Activated CD8-positive, alpha-beta memory T cell treated with anti-CD3 and anti-CD28 coated beads for 1 hour (primary cell): ENCODE results near the gene MPPED1.

Source experiments
- DNase-seq, 2 donors: peaks; one replicate each; pipeline ENCODE4 v3.0.0-alpha.2; 2020; ENCODE audit warnings: low read depth in 1 of 2; ENCODE audit errors: extremely low read depth in 1 of 2

MPPED1 gene

GRCh38 chr22:43446037-43446803 lies 34.4 kb downstream of the MPPED1 start:
- DNase-seq, result no peak

GRCh38 chr22:43446916-43447315 lies 35.1 kb downstream of the MPPED1 start:
- DNase-seq, result no peak

- no peak for DNase-seq
Measured at GRCh38 chr22:43447380-43447779, 35.6 kb downstream of the MPPED1 start.

GRCh38 chr22:43448048-43448447 lies 36.2 kb downstream of the MPPED1 start:
- no peak for DNase-seq

DNA sequence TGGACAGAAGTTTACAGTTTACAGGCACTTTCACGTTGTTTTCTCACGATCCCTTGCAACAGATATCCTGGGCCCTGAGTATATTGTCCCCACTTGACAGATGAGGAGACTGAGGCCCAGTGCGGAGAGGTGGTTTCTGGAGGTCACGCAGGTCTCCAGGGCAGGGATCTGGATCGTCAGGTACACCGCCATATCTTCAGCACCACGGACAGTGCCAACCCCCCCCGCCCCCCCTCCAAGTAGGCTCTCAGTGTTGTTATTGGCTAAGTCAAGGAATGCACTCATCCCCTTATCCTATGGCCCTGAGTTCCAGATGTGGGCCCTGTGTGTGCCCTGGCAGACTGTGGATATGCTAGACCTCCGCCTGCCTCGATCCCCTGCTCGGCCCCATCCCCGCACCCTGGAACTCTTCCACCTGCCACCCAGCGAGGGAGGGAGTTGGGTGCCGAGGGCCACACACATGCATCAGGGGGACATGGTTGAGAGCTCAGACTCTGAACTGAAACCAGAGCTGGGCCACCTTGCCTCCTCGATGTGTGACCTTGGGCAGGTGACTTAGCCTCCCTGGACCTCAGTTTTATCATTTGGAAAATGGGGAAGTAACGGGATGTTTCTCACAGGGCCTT lies 37.5 kb downstream of the MPPED1 start:
- DNase-seq, result no peak

DNA sequence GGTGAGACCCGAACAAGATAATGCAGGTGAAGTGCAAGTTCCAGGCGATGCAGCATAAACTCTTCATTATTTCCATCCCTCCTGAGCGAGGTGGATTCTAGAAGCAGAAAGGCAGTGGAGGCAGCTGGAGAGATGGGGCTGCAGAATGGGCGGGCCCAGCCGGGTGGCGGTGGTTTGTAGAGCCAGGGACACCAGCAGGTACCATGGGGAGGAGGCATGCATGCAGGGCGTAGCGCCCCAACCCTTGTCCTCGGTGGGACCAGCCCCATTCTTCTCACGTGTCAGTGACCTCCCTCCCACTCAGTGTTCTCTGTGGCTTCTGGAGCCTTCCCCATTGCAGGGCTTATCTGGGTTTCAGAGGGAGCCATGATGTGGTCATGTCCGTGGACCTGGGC lies 38.0 kb downstream of the MPPED1 start:
- no peak for DNase-seq

GRCh38 chr22:43451371-43452050 lies 39.7 kb downstream of the MPPED1 start:
- no peak for DNase-seq

DNA sequence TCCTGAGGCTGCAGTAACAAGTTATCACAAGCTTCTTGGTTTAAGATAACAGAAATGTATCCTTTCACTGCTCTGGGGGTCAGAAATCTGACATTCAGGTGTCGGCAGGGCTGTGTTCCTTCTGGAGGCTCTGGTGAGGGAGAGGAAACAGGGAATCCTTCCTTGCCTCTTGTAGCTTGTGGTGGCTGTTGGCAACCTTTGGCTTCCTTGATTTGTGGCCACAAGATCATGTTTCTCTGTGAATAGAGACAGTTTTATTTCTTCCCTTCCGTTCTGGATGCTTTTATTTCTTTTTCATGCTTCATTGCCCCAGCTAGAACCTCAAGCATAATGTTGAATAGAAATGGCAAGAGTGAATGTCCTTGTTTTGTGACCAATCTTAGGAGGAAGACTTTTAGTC lies 44.0 kb downstream of the MPPED1 start:
- no peak for DNase-seq

GRCh38 chr22:43457002-43457401 lies 45.2 kb downstream of the MPPED1 start:
- no peak for DNase-seq

DNA sequence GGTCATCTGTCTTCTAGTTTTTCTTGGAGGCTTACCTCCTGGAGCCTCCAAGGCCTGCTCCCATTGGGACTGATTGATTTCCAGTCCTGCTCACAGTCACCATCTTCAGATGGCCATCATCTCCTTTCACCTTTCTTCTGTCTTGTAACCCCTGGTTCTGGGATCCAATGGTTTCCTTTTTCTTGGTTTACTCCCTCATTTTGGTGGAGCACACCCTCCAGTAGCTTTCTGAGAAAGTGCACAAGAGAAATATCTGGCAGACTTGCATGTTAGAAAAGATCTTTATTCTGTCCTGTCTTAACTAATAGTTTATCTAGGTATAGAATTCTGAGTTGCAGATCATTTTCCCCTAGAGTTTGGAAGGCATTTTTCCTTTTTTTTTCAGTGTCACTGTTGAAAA lies 50.9 kb downstream of the MPPED1 start:
- DNase-seq, result no peak

- no peak for DNase-seq
Measured at GRCh38 chr22:43464809-43465208, 53.0 kb downstream of the MPPED1 start.

DNA sequence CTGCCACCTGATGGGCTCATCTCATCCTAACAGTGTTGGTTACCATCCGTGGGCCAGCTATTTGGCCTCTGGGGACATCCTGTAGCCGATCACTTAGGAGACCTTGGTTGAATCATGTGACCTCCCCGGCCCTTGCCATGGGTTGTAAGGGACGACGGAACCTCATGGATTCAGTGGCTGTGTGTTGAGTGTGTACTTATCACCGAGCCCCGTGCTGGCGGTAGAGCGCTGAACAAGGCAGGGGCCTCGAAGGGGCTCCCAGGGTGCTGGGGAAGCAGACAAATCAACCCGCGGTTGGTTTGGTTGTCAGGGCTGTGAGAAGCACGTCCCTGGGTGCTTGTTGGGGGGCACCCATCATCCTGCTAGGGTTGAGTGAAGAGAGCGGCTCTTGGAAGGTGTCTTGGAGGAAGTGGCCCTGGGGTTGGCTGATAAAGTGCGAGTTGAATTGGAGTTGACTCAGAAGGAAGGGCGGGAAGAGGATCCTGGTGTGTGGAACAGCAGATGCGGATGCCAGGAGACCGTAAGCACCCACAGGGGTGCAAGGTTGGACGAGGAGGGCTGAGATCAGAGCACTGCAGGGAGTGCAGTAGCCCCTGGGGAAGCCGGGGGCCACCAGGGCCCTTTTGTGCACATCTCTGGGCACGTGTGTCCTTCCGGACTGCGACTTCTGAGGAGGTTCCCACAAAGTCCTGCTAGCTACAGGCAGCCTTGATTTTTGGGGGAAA lies 53.6 kb downstream of the MPPED1 start:
- no peak for DNase-seq

DNA sequence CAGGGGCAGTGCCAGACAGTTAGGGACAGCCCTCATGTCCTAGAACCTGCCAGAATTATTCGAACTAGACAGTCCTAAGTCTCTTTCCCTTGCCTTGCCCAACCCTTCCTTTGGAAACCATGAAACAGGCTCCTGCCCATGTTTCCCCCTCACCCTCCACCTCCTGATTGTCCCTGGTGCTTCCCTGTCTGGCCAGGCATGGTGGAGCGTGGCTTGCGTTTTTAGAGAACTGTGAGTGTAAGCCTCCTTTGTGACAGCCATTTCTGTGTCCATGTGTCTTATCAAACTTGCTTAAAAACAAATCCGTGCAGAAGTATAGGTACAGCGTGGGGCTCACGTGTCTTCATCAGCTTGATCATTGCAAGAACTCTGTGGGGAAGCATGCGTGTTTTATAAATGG lies 54.9 kb downstream of the MPPED1 start:
- DNase-seq, result no peak

- no peak for DNase-seq
Measured at GRCh38 chr22:43467216-43467940, 55.6 kb downstream of the MPPED1 start.

GRCh38 chr22:43470253-43470652 lies 58.4 kb downstream of the MPPED1 start:
- DNase-seq, result no peak

DNA sequence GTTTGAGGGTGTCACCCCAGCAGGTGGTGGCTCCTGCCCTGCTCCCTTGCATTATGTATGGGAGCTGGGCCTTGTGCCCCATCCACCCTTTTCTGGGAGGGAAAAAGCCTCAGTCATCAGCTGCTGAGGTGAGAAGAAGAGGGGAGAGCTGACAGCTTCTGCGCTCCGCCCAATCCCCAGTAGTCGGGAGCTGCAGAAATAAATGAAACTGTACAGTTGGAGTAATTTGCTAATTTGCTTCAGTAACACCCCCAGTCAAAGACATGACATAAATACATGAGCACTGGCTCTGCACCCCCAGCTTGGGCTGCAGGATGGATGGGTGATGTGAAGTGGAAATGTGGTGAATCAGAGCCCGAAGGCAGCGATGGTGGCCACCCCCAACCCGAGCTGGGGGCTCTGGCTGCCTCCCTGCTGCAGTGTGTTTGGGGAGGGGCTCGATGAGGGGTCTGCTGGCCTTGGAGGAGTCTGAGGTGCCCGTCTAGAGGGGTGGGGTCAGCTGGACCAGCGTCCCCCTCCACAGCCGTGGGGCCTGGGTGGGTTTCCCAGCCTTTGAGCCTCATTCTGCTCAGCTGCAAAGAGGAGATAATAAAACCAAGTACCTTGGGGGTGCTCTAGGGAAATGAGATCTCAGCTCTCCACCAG lies 59.2 kb downstream of the MPPED1 start:
- no peak for DNase-seq

DNA sequence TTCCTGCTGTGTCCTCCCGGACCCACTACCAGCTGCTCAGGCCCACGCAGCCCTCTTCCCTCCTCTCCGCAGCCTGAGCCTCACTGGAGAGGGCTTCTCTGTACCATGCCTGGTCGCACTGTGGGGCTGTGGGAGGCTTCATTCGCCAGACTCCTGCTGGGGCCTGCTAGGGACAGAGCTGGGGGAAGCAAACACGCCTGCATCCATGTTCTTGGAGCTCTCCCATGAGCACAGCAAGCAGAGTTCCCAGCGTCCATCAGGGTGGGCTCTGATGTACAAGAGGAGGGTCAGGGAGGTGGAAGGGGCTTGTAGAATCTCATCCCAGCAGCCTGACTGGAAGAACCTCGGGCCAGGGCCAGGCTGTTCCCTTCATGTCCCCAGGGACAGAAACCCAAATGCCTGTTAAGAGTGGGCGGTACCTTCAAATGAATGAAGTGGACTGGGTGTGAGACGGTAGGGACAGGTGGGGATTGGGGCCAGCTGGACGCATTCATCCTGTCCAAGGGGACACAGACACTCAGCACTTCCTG lies 59.9 kb downstream of the MPPED1 start:
- DNase-seq, result no peak

DNA sequence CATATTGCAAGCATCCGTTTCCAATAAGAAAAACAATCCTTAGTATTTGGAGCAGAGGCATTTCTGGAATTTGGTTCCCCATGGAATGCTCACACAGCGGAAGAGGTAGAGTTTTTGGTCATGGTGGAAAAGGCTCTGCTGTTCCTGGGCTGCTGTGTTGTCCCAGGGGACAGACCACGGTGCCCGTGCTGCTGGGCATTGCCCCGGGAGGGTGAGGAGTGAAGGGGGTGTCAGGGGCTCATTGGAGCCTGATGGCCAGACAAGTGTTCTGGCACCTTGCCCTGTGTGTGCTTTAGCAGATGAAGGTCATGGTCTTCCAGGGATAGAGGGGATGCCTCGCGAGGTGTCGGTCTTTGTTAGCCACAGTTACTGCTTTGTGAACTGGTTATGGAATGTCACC lies 61.2 kb downstream of the MPPED1 start:
- DNase-seq, result no peak

- no peak for DNase-seq
Measured at GRCh38 chr22:43473441-43473840, 61.6 kb downstream of the MPPED1 start.
